GM12874 (cell line): Measurements from ENCODE around the gene HAUS5.

Experiments used
- TF ChIP-seq, protein P1 (sequence below): IDR thresholded peaks from 2 replicates; pipeline ENCODE4 v1.5.1; 2011; ENCODE audit warnings: low read depth, mild to moderate bottlenecking, control low read depth, low read length, moderate library complexity; ENCODE audit not compliant: insufficient read depth

Gene HAUS5

DNA sequence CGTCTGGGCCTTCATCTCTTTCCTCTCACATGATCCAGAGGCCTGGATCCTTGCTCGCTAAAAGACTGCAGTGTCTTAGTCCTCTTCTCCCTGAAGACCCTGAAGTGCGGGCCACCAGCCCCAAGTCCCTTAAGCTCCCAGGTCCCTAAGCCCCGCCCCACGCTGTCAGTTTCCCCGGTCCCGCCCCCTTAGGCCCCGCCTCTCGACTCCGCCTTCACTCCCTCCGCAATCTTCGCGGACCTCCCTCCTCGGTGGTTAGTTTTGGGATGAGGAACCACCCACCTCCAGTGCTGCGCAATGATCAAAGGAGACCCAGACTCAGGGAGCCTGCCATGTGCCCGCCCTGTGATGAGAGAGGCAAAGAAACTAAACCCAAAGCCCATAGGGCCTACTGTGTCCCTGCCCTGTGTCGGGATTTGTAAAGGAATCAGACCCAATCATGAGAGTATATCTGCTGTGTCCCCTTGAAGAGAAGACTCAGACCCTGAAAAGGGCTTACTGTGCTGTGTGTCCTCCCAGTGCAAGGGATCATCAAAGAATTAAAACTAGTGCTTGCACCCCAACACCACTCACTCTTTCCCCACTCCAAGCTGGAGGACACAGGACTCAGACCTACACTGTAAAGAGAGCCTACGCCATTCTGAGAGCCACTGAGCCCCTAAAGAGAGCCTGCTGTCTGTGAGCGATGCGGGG is 32.6 kb downstream of the HAUS5 start:
- TF ChIP-seq, protein P1, sequence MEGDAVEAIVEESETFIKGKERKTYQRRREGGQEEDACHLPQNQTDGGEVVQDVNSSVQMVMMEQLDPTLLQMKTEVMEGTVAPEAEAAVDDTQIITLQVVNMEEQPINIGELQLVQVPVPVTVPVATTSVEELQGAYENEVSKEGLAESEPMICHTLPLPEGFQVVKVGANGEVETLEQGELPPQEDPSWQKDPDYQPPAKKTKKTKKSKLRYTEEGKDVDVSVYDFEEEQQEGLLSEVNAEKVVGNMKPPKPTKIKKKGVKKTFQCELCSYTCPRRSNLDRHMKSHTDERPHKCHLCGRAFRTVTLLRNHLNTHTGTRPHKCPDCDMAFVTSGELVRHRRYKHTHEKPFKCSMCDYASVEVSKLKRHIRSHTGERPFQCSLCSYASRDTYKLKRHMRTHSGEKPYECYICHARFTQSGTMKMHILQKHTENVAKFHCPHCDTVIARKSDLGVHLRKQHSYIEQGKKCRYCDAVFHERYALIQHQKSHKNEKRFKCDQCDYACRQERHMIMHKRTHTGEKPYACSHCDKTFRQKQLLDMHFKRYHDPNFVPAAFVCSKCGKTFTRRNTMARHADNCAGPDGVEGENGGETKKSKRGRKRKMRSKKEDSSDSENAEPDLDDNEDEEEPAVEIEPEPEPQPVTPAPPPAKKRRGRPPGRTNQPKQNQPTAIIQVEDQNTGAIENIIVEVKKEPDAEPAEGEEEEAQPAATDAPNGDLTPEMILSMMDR, result no peak

DNA sequence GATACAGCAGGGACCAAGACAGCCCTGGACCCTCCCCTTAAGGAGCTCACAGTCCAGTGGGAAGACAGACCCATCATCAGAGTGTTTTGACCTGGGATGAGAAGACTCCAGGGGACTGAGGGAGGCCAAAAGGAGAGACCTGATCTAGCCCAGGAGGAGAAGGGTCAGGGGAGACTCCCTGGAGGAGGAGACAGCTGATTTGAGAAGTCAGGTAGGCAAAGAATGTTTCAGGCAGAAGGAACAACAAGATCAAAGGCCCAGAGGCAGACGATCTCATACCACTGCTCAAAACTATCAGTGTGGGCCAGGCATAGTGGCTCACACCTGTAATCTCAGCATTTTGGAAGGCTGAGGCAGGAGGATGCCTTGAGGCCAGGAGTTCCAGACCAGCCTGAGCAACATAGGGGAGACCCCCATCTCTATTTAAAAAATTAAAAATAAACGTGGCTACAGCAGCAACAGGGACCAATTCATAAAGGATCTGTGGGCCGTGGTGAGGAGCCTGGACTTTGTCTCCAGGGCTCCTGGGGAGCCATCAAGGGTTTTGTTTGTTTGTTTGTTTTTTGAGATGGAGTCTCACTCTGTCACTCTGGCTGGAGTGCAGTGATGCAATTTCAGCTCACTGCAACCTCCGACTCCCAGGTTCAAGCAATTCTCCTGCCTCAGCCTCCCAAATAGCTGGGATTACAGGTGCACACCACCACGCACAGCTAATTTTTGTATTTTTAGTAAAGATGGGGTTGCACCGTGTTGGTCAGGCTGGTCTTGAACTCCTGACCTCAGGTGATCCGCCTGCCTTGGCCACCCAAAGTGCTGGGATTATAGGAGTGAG is 33.4 kb downstream of the HAUS5 start:
- TF ChIP-seq, protein P1, result no peak

DNA sequence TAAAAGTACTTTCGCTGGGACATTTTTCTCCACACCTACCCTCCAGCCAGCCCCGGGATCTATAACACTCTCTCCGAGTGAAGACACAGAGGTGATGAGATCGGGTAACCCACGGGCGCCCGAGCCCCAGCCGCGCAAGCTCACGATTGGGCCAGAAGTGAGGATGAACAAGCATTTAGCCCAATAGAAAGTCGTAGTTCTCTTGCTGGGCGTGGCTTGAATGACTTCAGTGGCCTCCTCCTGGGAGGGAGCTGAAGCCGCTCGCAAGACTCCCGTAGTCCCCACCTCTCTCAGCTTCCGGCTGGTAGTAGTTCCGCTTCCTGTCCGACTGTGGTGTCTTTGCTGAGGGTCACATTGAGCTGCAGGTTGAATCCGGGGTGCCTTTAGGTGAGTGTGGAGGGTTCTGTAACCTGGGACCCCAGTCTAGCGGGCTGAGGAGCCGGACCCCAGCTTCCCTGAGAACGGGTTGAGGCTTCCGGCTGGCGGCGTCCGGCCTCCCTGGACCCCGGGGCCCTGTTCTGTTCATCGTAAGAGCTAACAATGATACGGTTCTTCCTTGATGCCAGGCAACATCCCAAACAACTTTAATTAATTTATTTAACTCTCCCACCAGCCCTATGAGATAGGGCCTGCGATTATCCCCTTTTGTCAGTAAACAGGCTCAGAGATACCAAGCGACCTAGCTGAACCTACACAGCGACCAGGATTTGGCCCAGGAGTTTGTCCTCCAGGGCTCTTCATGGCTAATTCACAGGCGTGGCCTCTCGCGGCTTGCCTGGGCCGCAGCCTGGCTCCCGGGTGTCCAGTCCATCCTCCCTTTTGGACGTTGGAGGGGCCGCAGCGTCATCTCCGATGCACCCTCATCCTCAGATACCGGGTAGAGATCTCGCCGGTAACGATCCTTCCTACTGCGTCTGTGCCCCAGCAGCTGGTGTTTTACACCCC is 35.8 kb downstream of the HAUS5 start, which contains the start of gene COX6B1:
Gene COX6B1 (plus strand): TSS at position 307 of the 945 bp plus-strand sequence. CDS start 2,921 bp downstream, outside the sequence.
- TF ChIP-seq, protein P1, result no peak

DNA sequence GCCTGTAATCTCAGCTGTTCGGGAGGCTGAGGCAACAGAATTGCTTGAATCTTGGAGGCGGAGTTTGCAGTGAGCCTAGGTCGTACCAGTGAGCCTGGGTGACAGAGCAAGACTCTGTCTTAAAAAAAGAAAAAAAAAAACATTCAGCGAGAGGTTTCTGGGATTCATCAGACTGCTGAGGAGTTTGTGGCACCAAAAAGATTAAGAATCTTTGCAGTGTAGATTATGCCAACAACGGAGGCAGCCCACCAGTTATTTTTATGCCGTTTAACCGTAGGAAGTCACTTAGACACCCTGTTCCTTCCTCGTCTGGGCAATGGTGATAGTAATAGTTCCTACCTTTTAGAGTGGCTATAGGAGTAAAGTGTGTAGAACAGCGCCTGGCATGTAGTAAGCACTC is 38.0 kb downstream of the HAUS5 start:
- TF ChIP-seq, protein P1, result no peak

DNA sequence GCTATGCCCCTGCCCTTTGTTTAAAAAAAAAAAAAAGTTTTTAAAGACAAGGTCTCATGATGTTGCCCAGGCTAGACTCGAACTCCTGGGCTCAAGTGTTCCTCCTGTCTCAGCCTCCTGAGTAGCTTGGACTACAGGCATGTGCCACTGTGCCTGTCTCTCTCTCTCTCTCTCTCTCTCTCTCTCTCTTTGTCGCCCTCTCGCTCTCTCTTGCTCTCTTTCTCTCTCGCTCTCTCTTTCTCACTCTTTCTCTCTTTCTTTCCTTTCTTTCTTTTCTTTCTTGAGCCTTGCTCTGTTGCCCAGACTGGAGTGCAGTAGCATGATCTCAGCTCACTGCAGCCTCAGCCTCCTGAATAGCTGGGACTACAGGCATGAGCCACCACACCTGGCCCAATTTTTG is 43.1 kb downstream of the HAUS5 start:
- TF ChIP-seq, protein P1, result no peak

DNA sequence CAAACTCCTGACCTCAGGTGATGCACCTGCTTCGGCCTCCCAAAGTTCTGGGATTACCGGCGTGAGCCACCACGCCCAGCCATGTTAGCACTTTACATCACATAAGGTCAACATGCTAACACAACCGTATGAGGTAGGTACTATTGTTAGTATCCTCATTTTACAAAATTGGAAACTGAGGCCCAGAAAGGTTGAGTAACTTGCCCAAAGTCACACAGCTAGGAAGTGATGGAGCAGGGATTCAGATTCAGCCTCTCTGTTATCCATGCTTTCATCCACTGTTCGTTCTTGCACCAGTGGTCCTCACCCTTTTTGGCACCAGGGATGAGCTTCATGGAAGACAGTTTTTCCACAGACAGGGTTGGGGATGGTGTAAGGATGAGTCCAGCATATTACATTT is 44.2 kb downstream of the HAUS5 start:
- TF ChIP-seq, protein P1, result no peak
